H9 (cell line): ENCODE data around the gene PTDSS2. TPM values are rescaled to one million over a fixed set of nuclear protein-coding genes. Genes with fewer than 3 reads are reported as not detected.

Source experiments
- DNase-seq: peaks from one replicate; pipeline ENCODE4 v3.0.0-alpha.2; 2017
- H2AFZ ChIP-seq: one replicate; pipeline ENCODE4 v1.6.1; 2013; ENCODE audit warnings: mild to moderate bottlenecking, low read length, control low read depth, moderate library complexity
- H2AK5ac ChIP-seq: 2 replicates; pipeline ENCODE4 v1.6.1; 2013; ENCODE audit warnings: low read length, control low read depth, mixed read lengths; ENCODE audit not compliant: insufficient read length
- H2BK120ac ChIP-seq: one replicate; pipeline ENCODE4 v1.6.1; 2013; ENCODE audit warnings: low read depth, mild to moderate bottlenecking, low read length, control low read depth, inconsistent platforms; ENCODE audit not compliant: poor library complexity, severe bottlenecking
- H2BK12ac ChIP-seq: 2 replicates; pipeline ENCODE4 v1.6.1; 2013; ENCODE audit warnings: low read length, control low read depth, mixed read lengths, low read depth; ENCODE audit not compliant: insufficient read length
- H2BK15ac ChIP-seq: 2 replicates; pipeline ENCODE4 v1.6.1; 2013; ENCODE audit warnings: low read depth, low read length, control low read depth
- H2BK20ac ChIP-seq: one replicate; pipeline ENCODE4 v1.6.1; 2013; ENCODE audit warnings: low read depth, mild to moderate bottlenecking, low read length, control low read depth, inconsistent platforms; ENCODE audit not compliant: poor library complexity, severe bottlenecking
- H2BK5ac ChIP-seq: 2 replicates; pipeline ENCODE4 v1.6.1; 2013; ENCODE audit warnings: low read length, control low read depth, mixed read lengths; ENCODE audit not compliant: insufficient read length
- H3K14ac ChIP-seq: 2 replicates; pipeline ENCODE4 v1.6.1; 2013; ENCODE audit warnings: low read length, control low read depth; ENCODE audit not compliant: insufficient read depth
- H3K18ac ChIP-seq: 2 replicates; pipeline ENCODE4 v1.6.1; 2013; ENCODE audit warnings: low read depth, mild to moderate bottlenecking, mixed read lengths, low read length, control low read depth; ENCODE audit not compliant: insufficient read length
- H3K23ac ChIP-seq: 2 replicates; pipeline ENCODE4 v1.6.1; 2013; ENCODE audit warnings: low read length, control low read depth, mixed read lengths, low read depth; ENCODE audit not compliant: insufficient read length
- H3K23me2 ChIP-seq: 2 replicates; pipeline ENCODE4 v1.6.1; 2013; ENCODE audit warnings: low read depth, mild to moderate bottlenecking, mixed read lengths, low read length, control low read depth; ENCODE audit not compliant: insufficient read length, poor library complexity, severe bottlenecking
- H3K27ac ChIP-seq: 2 replicates; pipeline ENCODE4 v1.5.1; 2013; ENCODE audit warnings: low read length, control low read depth, mixed read lengths, low read depth; ENCODE audit not compliant: insufficient read length
- H3K27me3 ChIP-seq: 2 replicates; pipeline ENCODE4 v1.6.1; 2013; ENCODE audit warnings: low read length, control low read depth, inconsistent platforms; ENCODE audit not compliant: insufficient read depth
- H3K4ac ChIP-seq: 2 replicates; pipeline ENCODE4 v1.6.1; 2013; ENCODE audit warnings: low read depth, mild to moderate bottlenecking, control low read depth, inconsistent platforms, low read length, moderate library complexity
- H3K4me1 ChIP-seq: 2 replicates; pipeline ENCODE4 v1.6.1; 2013; ENCODE audit warnings: low read length, control low read depth, inconsistent platforms; ENCODE audit not compliant: insufficient read depth
- H3K4me2 ChIP-seq: 2 replicates; pipeline ENCODE4 v1.6.1; 2013; ENCODE audit warnings: low read length, control low read depth, mixed read lengths; ENCODE audit not compliant: insufficient read length, insufficient read depth
- H3K56ac ChIP-seq: 2 replicates; pipeline ENCODE4 v1.6.1; 2013; ENCODE audit warnings: low read depth, mild to moderate bottlenecking, mixed read lengths, low read length, control low read depth; ENCODE audit not compliant: insufficient read length
- H3K79me1 ChIP-seq: 2 replicates; pipeline ENCODE4 v1.6.1; 2013; ENCODE audit warnings: low read depth, mild to moderate bottlenecking, moderate library complexity, low read length, control low read depth, inconsistent platforms; ENCODE audit not compliant: insufficient read depth, poor library complexity, severe bottlenecking
- H3K79me2 ChIP-seq: 2 replicates; pipeline ENCODE4 v1.6.1; 2013; ENCODE audit warnings: low read length, control low read depth, inconsistent platforms; ENCODE audit not compliant: insufficient read depth
- H3K9ac ChIP-seq: 2 replicates; pipeline ENCODE4 v1.6.1; 2013; ENCODE audit warnings: low read length, control low read depth, mixed read lengths; ENCODE audit not compliant: insufficient read length; ENCODE audit errors: extremely low read depth
- H3K9me3 ChIP-seq: one replicate; pipeline ENCODE4 v1.6.1; 2013; ENCODE audit warnings: low read depth, low read length, inconsistent platforms; ENCODE audit not compliant: control insufficient read depth
- H3T11ph ChIP-seq: one replicate; pipeline ENCODE4 v1.6.1; 2013; ENCODE audit warnings: mild to moderate bottlenecking, low read length, control low read depth, inconsistent platforms
- H4K20me1 ChIP-seq: one replicate; pipeline ENCODE4 v1.6.1; 2013; ENCODE audit not compliant: control insufficient read depth, insufficient read length, insufficient read depth
- H4K5ac ChIP-seq: 2 replicates; pipeline ENCODE4 v1.6.1; 2013; ENCODE audit warnings: low read depth, mild to moderate bottlenecking, mixed read lengths, low read length, control low read depth; ENCODE audit not compliant: insufficient read length
- H4K8ac ChIP-seq: replicated peaks from 2 replicates; pipeline ENCODE4 v1.6.1; 2013; ENCODE audit warnings: low read length, control low read depth, mixed read lengths, low read depth; ENCODE audit not compliant: insufficient read length
- H4K91ac ChIP-seq: 2 replicates; pipeline ENCODE4 v1.6.1; 2013; ENCODE audit warnings: low read depth, mild to moderate bottlenecking, moderate library complexity, mixed read lengths, low read length, control low read depth; ENCODE audit not compliant: insufficient read length
- H3K27ac Mint-ChIP-seq, 3 experiments: 2 replicates in 2 of 3; 3 replicates in 1 of 3; pipeline ENCODE4 v1.8.0; 2020 to 2021; ENCODE audit warnings: mixed read lengths in 3 of 3, mild to moderate bottlenecking in 1 of 3, moderate library complexity in 1 of 3
- H3K27me3 Mint-ChIP-seq: 2 replicates; pipeline ENCODE4 v1.8.0; 2021; ENCODE audit warnings: low read depth, mild to moderate bottlenecking, moderate library complexity, mixed read lengths
- H3K36me3 Mint-ChIP-seq, 3 experiments: 2 replicates in 2 of 3; 3 replicates in 1 of 3; pipeline ENCODE4 v1.8.0; 2020 to 2021; ENCODE audit warnings: low read depth in 3 of 3, mixed read lengths in 3 of 3; ENCODE audit not compliant: insufficient read depth in 1 of 3
- H3K4me1 Mint-ChIP-seq, 2 experiments: 2 replicates each; pipeline ENCODE4 v1.8.0; 2020; ENCODE audit warnings: mixed read lengths in 2 of 2
- H3K4me3 Mint-ChIP-seq, 2 experiments: 2 replicates in 1 of 2; 3 replicates in 1 of 2; pipeline ENCODE4 v1.8.0; 2020 to 2021; ENCODE audit warnings: mild to moderate bottlenecking in 2 of 2, mixed read lengths in 2 of 2, moderate library complexity in 1 of 2
- H3K9me3 Mint-ChIP-seq, 2 experiments: 2 replicates in 1 of 2; 3 replicates in 1 of 2; pipeline ENCODE4 v1.8.0; 2020; ENCODE audit warnings: mild to moderate bottlenecking in 2 of 2, mixed read lengths in 2 of 2, moderate library complexity in 1 of 2
- WGBS: extraction: QIAGEN DNeasy Blood & Tissue Kit; methylation state at CpG from one replicate; pipeline ENCODE4 v1.1.7; 2013; ENCODE audit warnings: missing lambda C conversion rate, low lambda C conversion rate, mixed read lengths; ENCODE audit not compliant: insufficient read length; ENCODE audit errors: extremely low coverage; 5-methylcytosine and 5-hydroxymethylcytosine counted together
- total RNA-seq: library from RNA; stranded (reverse); gene quantifications from 2 replicates; pipeline ENCODE4 v1.2.1, GENCODE V29; 2021
- TF ChIP-seq, protein P1 (sequence below): fragments of 200-600 bp; sonication (generic); conservative IDR thresholded peaks from 3 replicates; pipeline ENCODE4 v1.8.0; 2021; ENCODE audit warnings: antibody characterized with exemption, mild to moderate bottlenecking

The PTDSS2 gene
- total RNA-seq, 1 experiment from 2014 or later = 55.3 TPM

DNA sequence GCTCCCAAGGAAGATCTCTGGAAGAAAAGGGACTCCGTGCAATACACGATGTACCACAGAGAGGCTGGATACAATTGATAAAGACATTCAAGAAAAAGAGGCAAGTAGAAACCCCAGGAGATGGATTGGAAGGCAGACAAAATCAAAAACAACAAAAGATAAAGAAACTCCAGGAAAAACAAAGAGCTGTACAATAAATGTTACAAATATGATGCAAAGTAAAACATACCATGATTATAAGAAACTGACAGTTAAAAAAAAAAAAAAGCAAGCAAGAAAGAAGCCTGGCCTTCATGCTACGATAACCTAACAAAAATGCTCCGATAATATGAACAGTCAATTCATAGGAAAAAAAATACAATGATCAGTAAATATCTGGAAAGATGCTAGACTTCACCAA, 24.8 kb upstream of the PTDSS2 start:
- Histone ChIP-seq H2BK15ac (no peak overlapping the region), H3K14ac (no peak overlapping the region), H2BK5ac (no peak overlapping the region), H3K4me2 (no peak overlapping the region), H3K4me1 (no peaks in the 10 kb centered on the region), H3K79me1 (no peaks in the 10 kb centered on the region), H3K27ac (no peak overlapping the region), H3K9me3 (no peaks in the 10 kb centered on the region), H4K91ac (no peak overlapping the region), H2BK120ac (no peak overlapping the region), H4K20me1 (no peaks in the 10 kb centered on the region), H3T11ph (no peak overlapping the region), H3K27me3 (no peaks in the 10 kb centered on the region), H3K4ac (no peak overlapping the region), H4K5ac (no peak overlapping the region), H2BK20ac (no peak overlapping the region), H3K23ac (no peak overlapping the region), H3K9ac (no peak overlapping the region), H2AFZ (no peak overlapping the region), H3K56ac (no peak overlapping the region), H2AK5ac (no peak overlapping the region), H4K8ac (no peak overlapping the region), H2BK12ac (no peak overlapping the region), H3K23me2 (no peaks in the 10 kb centered on the region), H3K79me2 (no peaks in the 10 kb centered on the region), H3K18ac (no peak overlapping the region)
- Mint-ChIP-seq H3K36me3 (peaks cover 0 to 7% (median 4%) of the 10 kb centered on the region in 3 experiments; a peak in 2 of 7 replicates), H3K27me3 (peaks cover 16% of the 10 kb centered on the region), H3K27ac (no peak overlapping the region), H3K4me1 (peaks cover 0 to 3% of the 10 kb centered on the region in 2 experiments; a peak in 1 of 4 replicates), H3K9me3 (no peaks in the 10 kb centered on the region; a peak in 1 of 5 replicates), H3K4me3 (no peak overlapping the region)
- TF ChIP-seq, protein P1, sequence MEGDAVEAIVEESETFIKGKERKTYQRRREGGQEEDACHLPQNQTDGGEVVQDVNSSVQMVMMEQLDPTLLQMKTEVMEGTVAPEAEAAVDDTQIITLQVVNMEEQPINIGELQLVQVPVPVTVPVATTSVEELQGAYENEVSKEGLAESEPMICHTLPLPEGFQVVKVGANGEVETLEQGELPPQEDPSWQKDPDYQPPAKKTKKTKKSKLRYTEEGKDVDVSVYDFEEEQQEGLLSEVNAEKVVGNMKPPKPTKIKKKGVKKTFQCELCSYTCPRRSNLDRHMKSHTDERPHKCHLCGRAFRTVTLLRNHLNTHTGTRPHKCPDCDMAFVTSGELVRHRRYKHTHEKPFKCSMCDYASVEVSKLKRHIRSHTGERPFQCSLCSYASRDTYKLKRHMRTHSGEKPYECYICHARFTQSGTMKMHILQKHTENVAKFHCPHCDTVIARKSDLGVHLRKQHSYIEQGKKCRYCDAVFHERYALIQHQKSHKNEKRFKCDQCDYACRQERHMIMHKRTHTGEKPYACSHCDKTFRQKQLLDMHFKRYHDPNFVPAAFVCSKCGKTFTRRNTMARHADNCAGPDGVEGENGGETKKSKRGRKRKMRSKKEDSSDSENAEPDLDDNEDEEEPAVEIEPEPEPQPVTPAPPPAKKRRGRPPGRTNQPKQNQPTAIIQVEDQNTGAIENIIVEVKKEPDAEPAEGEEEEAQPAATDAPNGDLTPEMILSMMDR = no peak
- no peak for DNase-seq
- no CpG with 5 or more reads among the region's 4 CpGs for WGBS
